GM21526 (cell line): ENCODE measurements around the gene FUT7.

ENCODE experiments used
- ATAC-seq: cut with Tn5 transposase; IDR thresholded peaks from one replicate; pipeline ENCODE4 v1.9.1; 2021; ENCODE audit warnings: moderate library complexity; ENCODE audit not compliant: unreplicated experiment, low FRiP score

The FUT7 gene

DNA sequence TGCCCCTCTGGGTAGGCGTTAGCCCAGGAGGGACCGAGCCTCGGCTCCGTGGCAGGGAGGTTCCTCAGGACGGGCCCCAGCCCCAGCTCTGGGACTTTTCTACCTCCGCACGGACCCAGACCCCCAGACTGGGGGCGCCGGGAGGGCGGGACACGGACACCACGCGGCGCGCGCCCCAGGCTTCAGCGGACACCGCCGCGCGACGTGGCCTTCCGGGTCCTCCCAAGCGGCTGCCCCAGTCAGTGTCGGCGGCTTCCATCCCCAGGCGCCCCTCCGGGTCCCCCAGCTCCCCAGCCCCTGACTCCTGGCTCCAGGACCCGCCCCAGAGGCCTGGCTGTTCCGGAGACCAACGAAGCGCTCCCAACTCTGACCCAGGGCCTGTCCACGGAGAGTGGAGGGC, 46.0 kb downstream of the FUT7 start:
- no peak for ATAC-seq

- ATAC-seq = no peak
Measured at GRCh38 chr9:136985027-136985602, 46.8 kb downstream of the FUT7 start.

- no peak for ATAC-seq
Measured at GRCh38 chr9:136984464-136985026, 47.3 kb downstream of the FUT7 start.

DNA sequence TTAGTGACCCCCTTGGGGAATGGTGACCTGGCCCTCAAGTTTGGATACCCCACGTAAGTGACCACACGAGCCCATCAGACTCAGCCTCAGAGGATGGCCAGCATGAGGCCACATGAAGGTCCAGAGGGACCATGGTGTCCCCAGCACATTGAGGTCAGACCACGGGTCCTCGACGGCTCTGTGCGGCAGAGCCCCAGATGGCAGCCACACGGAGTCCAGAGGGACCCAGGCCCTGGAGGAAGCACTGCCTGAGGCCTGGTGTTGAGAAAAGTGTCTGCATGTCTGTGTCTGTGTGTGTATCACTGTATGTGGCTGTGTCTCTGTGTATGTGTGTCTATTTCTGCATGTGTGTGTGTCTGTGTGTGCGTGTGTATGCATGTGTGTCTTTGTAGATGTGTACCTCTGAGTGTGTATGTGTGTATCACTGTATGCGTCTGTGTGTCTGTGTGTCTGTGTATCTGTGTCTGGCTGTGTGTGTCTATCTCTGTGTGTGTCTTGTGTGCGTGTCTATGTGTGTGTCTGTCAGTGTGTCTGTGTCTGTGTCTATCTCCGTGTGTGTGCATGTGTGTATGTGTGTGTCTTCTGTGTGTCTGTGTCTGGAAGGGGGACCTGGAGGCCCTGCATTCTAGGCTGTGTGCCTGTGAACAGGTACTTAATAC, 48.1 kb downstream of the FUT7 start:
- no peak for ATAC-seq

DNA sequence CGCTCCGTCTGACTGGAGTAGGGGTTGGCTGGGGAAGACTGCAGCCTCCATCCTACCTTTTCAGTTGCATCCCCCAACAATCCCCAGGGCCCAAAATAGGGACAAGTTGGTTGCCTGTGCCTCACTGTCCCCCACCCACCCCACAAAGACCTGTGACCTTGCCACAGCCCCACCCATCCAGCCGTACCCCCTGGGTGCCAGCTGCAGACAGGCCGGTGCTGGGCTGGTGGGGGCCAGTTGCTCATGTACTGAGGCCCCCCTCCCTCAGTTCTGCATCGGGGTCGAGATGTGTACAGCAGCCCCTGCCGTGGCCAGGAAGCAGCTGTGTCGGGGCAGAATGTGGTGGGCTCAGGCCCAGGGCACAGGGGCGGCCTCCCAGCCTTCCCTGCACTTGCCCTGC, 48.7 kb downstream of the FUT7 start:
- ATAC-seq = no peak

GRCh38 chr9:136982232-136983051, 49.4 kb downstream of the FUT7 start, which contains the start of gene LCNL1:
Gene LCNL1 (plus strand): TSS chr9:136982993. CDS start chr9:136983587, 594 bp downstream.
- ATAC-seq = no peak

DNA sequence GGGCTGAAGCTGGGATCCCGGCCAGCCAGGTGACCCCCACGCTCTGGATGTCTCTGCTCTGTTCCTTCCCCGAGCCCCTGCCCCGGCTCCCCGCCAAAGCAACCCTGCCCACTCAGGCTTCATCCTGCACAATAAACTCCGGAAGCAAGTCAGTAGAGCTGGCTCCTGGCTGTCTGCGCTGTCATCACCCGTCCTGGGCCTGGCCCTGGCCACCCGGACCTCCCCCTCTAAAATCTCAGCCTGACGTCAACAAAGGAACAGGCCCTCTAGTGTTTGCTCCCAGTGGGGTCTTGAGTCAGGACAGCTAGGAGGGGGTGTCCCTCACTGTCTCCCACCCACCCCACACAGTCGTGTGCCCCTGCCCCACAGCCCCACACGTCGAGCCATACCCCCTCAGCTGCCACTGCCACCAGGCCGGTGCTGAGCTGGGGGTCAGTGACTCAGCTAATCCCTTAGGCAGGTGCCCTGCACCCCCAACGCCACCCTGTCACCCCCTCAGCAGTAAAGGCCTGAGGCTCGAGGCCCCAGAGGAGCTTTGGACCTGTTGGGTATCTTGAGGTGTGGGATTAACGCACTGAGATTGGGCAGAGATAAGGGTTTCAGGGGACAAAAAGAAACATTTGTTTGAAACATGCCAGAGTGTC, 50.2 kb downstream of the FUT7 start:
- ATAC-seq = no peak

DNA sequence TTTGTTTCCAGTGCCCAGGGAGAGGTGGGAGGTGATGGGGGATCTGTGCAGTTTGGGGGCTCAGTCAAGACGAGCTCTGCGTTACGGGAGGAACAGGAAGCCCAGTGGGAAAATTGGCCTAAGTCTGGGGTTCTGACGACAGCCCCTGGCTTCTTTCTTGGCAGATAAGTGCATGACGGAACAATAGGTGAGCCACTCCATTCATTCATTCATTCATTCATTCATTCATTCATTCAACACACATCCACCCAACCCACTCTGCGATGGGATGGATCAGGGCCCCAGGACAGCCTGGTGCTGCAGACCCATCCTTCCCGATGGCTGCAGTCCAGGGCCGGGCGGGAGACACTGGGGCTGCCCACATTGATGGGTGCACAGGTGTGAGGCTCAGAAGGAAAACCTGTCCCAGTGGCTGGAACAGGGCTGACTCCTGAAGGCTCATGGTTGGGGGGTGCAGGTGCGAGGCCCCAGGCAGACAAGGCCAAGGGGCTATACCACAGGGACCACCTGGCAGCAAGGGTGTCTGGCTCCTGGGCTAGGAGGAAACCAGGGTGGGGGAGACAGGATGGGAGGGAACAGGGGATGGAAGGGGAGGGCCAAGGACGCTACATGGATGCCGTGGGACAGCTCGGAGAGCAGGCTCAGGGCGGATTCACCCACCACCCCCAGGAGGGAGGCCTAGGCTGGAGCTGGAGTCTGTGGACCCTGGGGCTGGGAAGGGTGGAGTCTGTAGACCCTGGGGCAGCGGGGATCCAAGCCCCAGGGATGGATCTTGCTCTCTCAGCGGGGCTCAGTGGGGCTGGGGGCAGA, 51.0 kb downstream of the FUT7 start:
- ATAC-seq = no peak
